Measurements from ENCODE around the gene MCM5. TPM values are rescaled to one million over a fixed set of nuclear protein-coding genes. Genes with fewer than 3 reads are reported as not detected.
"Not testable (repeated sequence)": the region's sequence is repeated elsewhere in the genome, so short reads cannot be mapped to it uniquely, and the experiment has no call there.

MCM5 gene
- total RNA-seq, 8 experiments from 2014 or later, result 2.0 to 76.6 (median 7.4) TPM

- in situ Hi-C loops (cut with MboI; ENCODE audit: low pct_unique_long_range_greater_than_20kb in 2 of 9, low sequenced_read_pairs in 9 of 9, unreplicated experiment in 9 of 9), result no loop called here
- Histone ChIP-seq H3K4me1 (replicated peaks in 1 of 2) (peaks cover 13 to 17% of the 10 kb centered on the region in 2 donors), H3K27ac (no peak overlapping the region), H3K4me3 (peak overlapping the region; percentile 36 to 48 (median 39))
- ATAC-seq (replicated peaks in 6 of 8), result peak in 2 of 8 experiments; percentile 1 to 4
- 0 to 83% (median 31%) methylated on average over 1 to 4 of the region's 5 CpGs; no CpG with 5 or more reads in 4 of the 10 experiments for WGBS, 10 experiments
Measured at GRCh38 chr22:35381424-35382009, 18.4 kb upstream of the MCM5 start.

DNA sequence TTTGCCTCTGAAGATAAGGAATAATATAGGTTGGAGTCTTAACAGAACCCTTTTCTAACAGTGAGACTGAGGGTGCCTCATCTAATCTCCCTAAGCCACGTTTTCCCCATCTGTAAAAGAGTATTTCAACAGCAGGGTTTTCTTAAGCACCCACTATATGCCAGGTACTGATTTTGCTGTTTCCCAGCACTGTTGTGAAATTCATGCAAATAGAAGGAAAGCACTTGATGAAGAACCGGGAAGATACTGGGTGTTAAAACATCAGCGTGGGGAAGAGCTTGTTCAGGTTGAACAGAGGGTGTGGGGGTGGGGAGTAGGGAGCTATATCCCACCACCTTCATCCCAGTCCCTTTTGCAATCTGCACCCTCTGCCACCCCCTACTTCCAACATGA lies 16.3 kb upstream of the MCM5 start:
- ATAC-seq (replicated peaks in 6 of 8), result no peak
- whole genome bisulfite sequencing, 10 experiments, result 40 to 100% (median 81%) methylated on average over 1 to 3 of the region's 3 CpGs; no CpG with 5 or more reads in 1 of the 10 experiments
- peaks cover 4 to 8% of the 10 kb centered on the region in 2 donors for H3K4me1 ChIP-seq (replicated peaks in 1 of 2)
- H3K4me3 ChIP-seq, result no peak overlapping the region
- H3K27ac ChIP-seq, result no peak overlapping the region
- in situ Hi-C loops (cut with MboI; ENCODE audit: low pct_unique_long_range_greater_than_20kb in 2 of 9, low sequenced_read_pairs in 9 of 9, unreplicated experiment in 9 of 9), result no loop called here

DNA sequence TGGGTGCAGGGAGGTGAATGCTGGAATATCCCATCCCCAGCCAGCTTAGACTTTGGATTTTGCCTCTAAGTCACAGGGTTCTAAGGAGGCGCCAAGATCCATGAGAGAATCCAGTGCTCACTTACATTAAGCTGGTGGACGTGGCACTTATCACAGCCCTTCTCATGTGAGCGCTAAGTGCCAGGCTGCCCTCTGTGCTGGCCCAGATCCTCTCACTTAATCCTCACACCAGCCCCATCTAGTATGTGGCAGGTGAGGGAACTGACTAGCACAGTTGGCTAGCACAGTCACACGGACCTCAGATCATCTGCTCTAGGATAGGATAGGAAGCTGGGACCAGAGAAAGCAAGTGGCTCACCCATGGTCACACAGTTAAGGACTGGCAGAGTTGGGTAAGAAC lies 15.4 kb upstream of the MCM5 start:
- 0 to 100% (median 92%) methylated on average over 1 to 2 of the region's 4 CpGs; no CpG with 5 or more reads in 7 of the 10 experiments for WGBS, 10 experiments
- in situ Hi-C loops (cut with MboI; ENCODE audit: low pct_unique_long_range_greater_than_20kb in 2 of 9, low sequenced_read_pairs in 9 of 9, unreplicated experiment in 9 of 9), result no loop called here
- ATAC-seq (replicated peaks in 6 of 8), result no peak
- Histone ChIP-seq H3K4me3 (no peak overlapping the region), H3K27ac (no peak overlapping the region), H3K4me1 (replicated peaks in 1 of 2) (peaks cover 4 to 8% of the 10 kb centered on the region in 2 donors)

DNA sequence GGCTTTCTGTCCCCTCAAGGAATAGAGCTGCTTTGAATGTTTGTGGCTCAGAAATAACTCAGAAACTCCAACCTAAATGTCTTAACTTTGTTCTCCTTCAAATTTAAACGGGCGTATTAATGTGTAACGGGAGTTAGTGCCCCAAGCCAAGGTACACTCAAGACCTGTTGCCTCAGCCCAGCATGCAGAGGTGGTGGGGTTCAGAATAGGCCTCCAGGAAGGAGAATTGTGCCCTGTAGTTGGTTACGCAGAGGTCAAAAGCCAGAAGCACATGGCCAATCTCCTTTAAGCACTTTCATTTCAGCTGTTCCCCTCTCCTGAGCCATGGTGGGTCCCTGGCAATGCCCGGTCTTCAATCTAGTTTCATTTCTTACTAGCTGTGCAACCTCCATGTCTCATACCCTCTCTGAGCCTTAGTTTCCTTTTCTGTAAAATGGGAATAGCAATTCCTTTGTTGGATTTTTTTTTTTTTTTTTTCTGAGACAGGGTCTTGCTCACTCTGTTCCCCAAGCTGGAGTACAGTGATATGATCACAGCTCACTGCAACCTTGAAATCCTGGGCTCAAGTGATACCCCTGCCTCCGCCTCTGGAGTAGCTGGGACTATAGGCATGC lies 14.9 kb upstream of the MCM5 start:
- no peak for ATAC-seq (replicated peaks in 6 of 8)
- WGBS, 10 experiments, result 72 to 100% (median 87%) methylated on average over 1 to 6 of the region's 6 CpGs; no CpG with 5 or more reads in 1 of the 10 experiments
- Histone ChIP-seq H3K4me1 (replicated peaks in 1 of 2) (peaks cover 4 to 8% of the 10 kb centered on the region in 2 donors), H3K4me3 (no peak overlapping the region), H3K27ac (no peak overlapping the region)
- in situ Hi-C loops (cut with MboI; ENCODE audit: low pct_unique_long_range_greater_than_20kb in 2 of 9, low sequenced_read_pairs in 9 of 9, unreplicated experiment in 9 of 9), result no loop called here

DNA sequence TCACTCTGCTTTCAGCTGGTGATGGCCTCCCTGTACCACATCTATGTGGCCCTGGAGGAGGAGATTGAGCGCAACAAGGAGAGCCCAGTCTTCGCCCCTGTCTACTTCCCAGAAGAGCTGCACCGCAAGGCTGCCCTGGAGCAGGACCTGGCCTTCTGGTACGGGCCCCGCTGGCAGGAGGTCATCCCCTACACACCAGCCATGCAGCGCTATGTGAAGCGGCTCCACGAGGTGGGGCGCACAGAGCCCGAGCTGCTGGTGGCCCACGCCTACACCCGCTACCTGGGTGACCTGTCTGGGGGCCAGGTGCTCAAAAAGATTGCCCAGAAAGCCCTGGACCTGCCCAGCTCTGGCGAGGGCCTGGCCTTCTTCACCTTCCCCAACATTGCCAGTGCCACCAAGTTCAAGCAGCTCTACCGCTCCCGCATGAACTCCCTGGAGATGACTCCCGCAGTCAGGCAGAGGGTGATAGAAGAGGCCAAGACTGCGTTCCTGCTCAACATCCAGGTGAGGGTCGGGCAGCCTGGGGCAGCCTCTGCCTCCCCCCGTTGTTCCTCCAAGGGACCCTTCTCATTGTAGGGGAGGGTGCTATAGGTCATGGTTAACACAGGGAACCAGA lies 13.2 kb upstream of the MCM5 start:
- H3K27ac ChIP-seq, result no peak overlapping the region
- no peaks in the 10 kb centered on the region for H3K4me1 ChIP-seq (replicated peaks in 1 of 2)
- ATAC-seq (replicated peaks in 6 of 8), result peak in 2 of 8 experiments; percentile 15 to 21
- WGBS, 10 experiments, result 85 to 100% (median 100%) methylated on average over 1 to 4 of the region's 19 CpGs; no CpG with 5 or more reads in 7 of the 10 experiments
- no peak overlapping the region for H3K4me3 ChIP-seq
- in situ Hi-C loops (cut with MboI; ENCODE audit: low pct_unique_long_range_greater_than_20kb in 2 of 9, low sequenced_read_pairs in 9 of 9, unreplicated experiment in 9 of 9), result no loop called here

DNA sequence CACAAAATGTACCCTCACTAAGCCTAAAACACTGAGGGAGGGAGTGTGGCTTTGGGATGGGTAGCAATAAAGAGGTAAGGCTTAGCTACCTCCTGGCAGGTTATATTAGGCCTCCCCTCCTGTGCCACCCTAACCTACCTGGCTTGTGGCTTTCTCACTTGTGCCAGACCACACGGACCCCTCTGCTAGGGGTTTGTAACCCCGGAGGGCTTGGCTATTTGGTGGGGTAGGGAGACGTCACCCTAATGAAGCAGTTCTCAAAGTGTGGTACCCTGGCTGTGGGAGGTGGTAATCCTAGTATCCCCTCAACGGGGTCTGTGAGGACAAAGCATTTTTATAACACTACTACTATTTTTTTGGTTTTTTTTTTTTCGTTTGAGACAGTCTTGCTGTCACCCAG lies 9.0 kb upstream of the MCM5 start:
- Histone ChIP-seq H3K4me3 (no peak overlapping the region), H3K4me1 (replicated peaks in 1 of 2) (no peaks in the 10 kb centered on the region), H3K27ac (no peak overlapping the region)
- in situ Hi-C loops (cut with MboI; ENCODE audit: low pct_unique_long_range_greater_than_20kb in 2 of 9, low sequenced_read_pairs in 9 of 9, unreplicated experiment in 9 of 9), result no loop called here
- ATAC-seq (replicated peaks in 6 of 8), result no peak
- WGBS, 10 experiments, result 60 to 100% (median 96%) methylated on average over 1 to 4 of the region's 5 CpGs; no CpG with 5 or more reads in 3 of the 10 experiments

- Histone ChIP-seq H3K27ac (no peak overlapping the region), H3K4me1 (replicated peaks in 1 of 2) (peaks cover 0 to 7% of the 10 kb centered on the region in 2 donors), H3K4me3 (no peak overlapping the region)
- in situ Hi-C loops (cut with MboI; ENCODE audit: low pct_unique_long_range_greater_than_20kb in 2 of 9, low sequenced_read_pairs in 9 of 9, unreplicated experiment in 9 of 9), result no loop called here
- WGBS, 10 experiments, result 60 to 100% (median 84%) methylated on average over 1 to 2 of the region's 2 CpGs; no CpG with 5 or more reads in 4 of the 10 experiments
- ATAC-seq (replicated peaks in 6 of 8), result peak in 1 of 8 experiments; percentile 3
Measured at GRCh38 chr22:35392357-35392756, 7.6 kb upstream of the MCM5 start.

- Histone ChIP-seq H3K4me3 (no peak overlapping the region), H3K4me1 (replicated peaks in 1 of 2) (peaks cover 0 to 10% of the 10 kb centered on the region in 2 donors), H3K27ac (no peak overlapping the region)
- 40 to 92% (median 71%) methylated on average over 1 to 9 of the region's 16 CpGs; no CpG with 5 or more reads in 2 of the 10 experiments for WGBS, 10 experiments
- ATAC-seq (replicated peaks in 6 of 8), result no peak
- in situ Hi-C loops (cut with MboI; ENCODE audit: low pct_unique_long_range_greater_than_20kb in 2 of 9, low sequenced_read_pairs in 9 of 9, unreplicated experiment in 9 of 9), result no loop called here
Measured at GRCh38 chr22:35393116-35394010, 6.6 kb upstream of the MCM5 start.

DNA sequence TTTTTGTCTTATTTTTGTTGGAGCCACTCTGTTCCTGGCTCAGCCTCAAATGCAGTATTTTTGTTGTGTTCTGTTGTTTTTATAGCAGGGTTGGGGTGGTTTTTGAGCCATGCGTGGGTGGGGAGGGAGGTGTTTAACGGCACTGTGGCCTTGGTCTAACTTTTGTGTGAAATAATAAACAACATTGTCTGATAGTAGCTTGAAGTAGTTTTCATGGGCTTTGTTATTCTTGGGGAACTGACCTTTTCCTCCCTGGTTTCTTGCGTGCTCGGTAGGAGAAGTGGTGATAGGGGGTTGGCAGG lies 6.0 kb upstream of the MCM5 start:
- Histone ChIP-seq H3K4me1 (replicated peaks in 1 of 2) (peaks cover 0 to 10% of the 10 kb centered on the region in 2 donors), H3K27ac (no peak overlapping the region), H3K4me3 (no peak overlapping the region)
- no peak for ATAC-seq (replicated peaks in 6 of 8)
- in situ Hi-C loops (cut with MboI; ENCODE audit: low pct_unique_long_range_greater_than_20kb in 2 of 9, low sequenced_read_pairs in 9 of 9, unreplicated experiment in 9 of 9), result no loop called here
- 60 to 100% (median 73%) methylated on average over 2 to 3 of the region's 4 CpGs; no CpG with 5 or more reads in 5 of the 10 experiments for WGBS, 10 experiments

GRCh38 chr22:35394810-35395563 lies 5.0 kb upstream of the MCM5 start:
- peaks cover 3 to 10% of the 10 kb centered on the region in 2 donors for H3K4me1 ChIP-seq (replicated peaks in 1 of 2)
- H3K4me3 ChIP-seq, result no peak overlapping the region
- no peak overlapping the region for H3K27ac ChIP-seq
- no peak for ATAC-seq (replicated peaks in 6 of 8)
- WGBS, 10 experiments, result 38 to 100% (median 90%) methylated on average over 1 to 4 of the region's 5 CpGs
- in situ Hi-C loops (cut with MboI; ENCODE audit: low pct_unique_long_range_greater_than_20kb in 2 of 9, low sequenced_read_pairs in 9 of 9, unreplicated experiment in 9 of 9), result no loop called here

DNA sequence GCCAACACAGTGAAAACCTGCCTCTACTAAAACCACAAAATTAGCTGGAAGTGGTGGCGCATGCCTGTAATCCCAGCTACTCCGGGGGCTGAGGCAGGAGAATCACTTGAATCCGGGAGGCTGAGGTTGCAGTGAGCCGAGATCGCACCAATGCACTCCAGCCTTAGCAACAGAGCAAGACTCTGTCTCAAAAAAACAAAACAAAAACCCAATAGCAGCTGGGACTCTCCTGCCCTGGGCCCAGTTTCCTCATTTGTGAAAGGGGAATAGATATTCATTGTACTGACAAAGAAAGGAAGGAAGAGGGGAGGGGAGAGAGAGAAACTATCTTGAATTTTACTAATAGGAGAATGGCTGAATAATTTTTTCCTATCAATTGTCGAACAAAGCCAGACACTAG lies 3.3 kb upstream of the MCM5 start:
- peaks cover 3 to 15% of the 10 kb centered on the region in 2 donors for H3K4me1 ChIP-seq (replicated peaks in 1 of 2)
- ATAC-seq (replicated peaks in 6 of 8); in situ Hi-C loops (cut with MboI; ENCODE audit: low pct_unique_long_range_greater_than_20kb in 2 of 9, low sequenced_read_pairs in 9 of 9, unreplicated experiment in 9 of 9); H3K27ac ChIP-seq; H3K4me3 ChIP-seq: not testable (repeated sequence)
- 37 to 88% (median 75%) methylated on average over 2 to 6 of the region's 6 CpGs; no CpG with 5 or more reads in 5 of the 10 experiments for WGBS, 10 experiments
